GM12891 (cell line): ENCODE results near the gene MYH14.

ENCODE experiments used
- DNase-seq: peaks from one replicate; pipeline ENCODE4 v3.0.0; 2011; ENCODE audit warnings: low spot score; ENCODE audit not compliant: insufficient read length
- FAIRE-seq: peaks from 2 replicates; lab custom pipeline; 2011; peaks lifted over from hg19 to GRCh38; lab: Jason Lieb, UNC
- PAX5 ChIP-seq: IDR thresholded peaks from 2 replicates; pipeline ENCODE4 v1.6.1; 2011; ENCODE audit warnings: low read length, moderate library complexity, mild to moderate bottlenecking; ENCODE audit not compliant: insufficient read depth, severe bottlenecking
- POLR2A ChIP-seq: IDR thresholded peaks from 2 replicates; pipeline ENCODE4 v1.6.1; 2011; ENCODE audit warnings: low read depth, low read length, control low read depth
- POLR2AphosphoS5 ChIP-seq: IDR thresholded peaks from 2 replicates; pipeline ENCODE4 v1.6.1; 2011; ENCODE audit warnings: low read depth, low read length, control low read depth
- POU2F2 ChIP-seq: IDR thresholded peaks from 2 replicates; pipeline ENCODE4 v1.6.1; 2011; ENCODE audit warnings: low read depth, mild to moderate bottlenecking, control low read depth, low read length, moderate library complexity
- SPI1 ChIP-seq: IDR thresholded peaks from 2 replicates; pipeline ENCODE4 v1.6.1; 2011; ENCODE audit warnings: low read depth, low read length, control low read depth
- TAF1 ChIP-seq: IDR thresholded peaks from 2 replicates; pipeline ENCODE4 v1.6.1; 2011; ENCODE audit warnings: low read depth, low read length, control low read depth

MYH14 gene

GRCh38 chr19:50293263-50294004 is 90.0 kb downstream of the MYH14 start:
- FAIRE-seq (no peak), DNase-seq (no peak)
- no peak for TF ChIP-seq PAX5
- no peak for TF ChIP-seq POLR2A
- no peak for TF ChIP-seq POLR2AphosphoS5
- no peak for TF ChIP-seq POU2F2
- TF ChIP-seq TAF1 = no peak
- TF ChIP-seq SPI1 = no peak

- TF ChIP-seq TAF1 (no peak), PAX5 (no peak), POU2F2 (no peak), SPI1 (no peak), POLR2AphosphoS5 (no peak), POLR2A (no peak)
- DNase-seq (no peak), FAIRE-seq (no peak)
Observed at GRCh38 chr19:50300051-50300450, 96.6 kb downstream of the MYH14 start.

- FAIRE-seq (no peak), DNase-seq (no peak)
- TF ChIP-seq POLR2A = no peak
- no peak for TF ChIP-seq POU2F2
- no peak for TF ChIP-seq PAX5
- no peak for TF ChIP-seq POLR2AphosphoS5
- TF ChIP-seq TAF1 = no peak
- TF ChIP-seq SPI1 = no peak
Observed at GRCh38 chr19:50300814-50301606, 97.6 kb downstream of the MYH14 start.

- FAIRE-seq (no peak), DNase-seq (no peak)
- TF ChIP-seq POU2F2 = no peak
- TF ChIP-seq TAF1 = no peak
- TF ChIP-seq SPI1 = no peak
- TF ChIP-seq POLR2A = no peak
- TF ChIP-seq PAX5 = no peak
- TF ChIP-seq POLR2AphosphoS5 = no peak
Observed at GRCh38 chr19:50301607-50301971, 98.2 kb downstream of the MYH14 start.

- FAIRE-seq (no peak), DNase-seq (no peak)
- TF ChIP-seq POU2F2 (no peak), POLR2AphosphoS5 (no peak), SPI1 (no peak), TAF1 (no peak), POLR2A (no peak), PAX5 (no peak)
Observed at GRCh38 chr19:50303558-50303957, 100.1 kb downstream of the MYH14 start.

- no peak for FAIRE-seq
- no peak for TF ChIP-seq SPI1
- TF ChIP-seq POU2F2 = no peak
- DNase-seq = no peak
Observed at GRCh38 chr19:50308991-50309390, 105.6 kb downstream of the MYH14 start.

GRCh38 chr19:50309396-50310125 is 106.1 kb downstream of the MYH14 start:
- FAIRE-seq = no peak
- no peak for DNase-seq
- no peak for TF ChIP-seq PAX5

- DNase-seq = no peak
- TF ChIP-seq POLR2AphosphoS5 (no peak), POU2F2 (no peak), PAX5 (no peak), POLR2A (no peak), TAF1 (no peak), SPI1 (no peak)
- FAIRE-seq = no peak
Observed at GRCh38 chr19:50310759-50311465, 107.5 kb downstream of the MYH14 start.

- DNase-seq (no peak), FAIRE-seq (no peak)
- TF ChIP-seq PAX5 (no peak), POLR2AphosphoS5 (no peak), POLR2A (no peak), TAF1 (no peak), SPI1 (no peak), POU2F2 (no peak)
Observed at GRCh38 chr19:50311723-50312635, 108.6 kb downstream of the MYH14 start.
